Astrocyte (in vitro differentiated cells and primary cell): Measurements from ENCODE around the gene SUSD3. TPM values are rescaled to one million over a fixed set of nuclear protein-coding genes. Genes with fewer than 3 reads are reported as not detected.

Source experiments
- DNase-seq: peaks from one replicate; pipeline ENCODE4 v3.0.0-alpha.2; 2010; ENCODE audit warnings: low read depth
- FAIRE-seq: peaks from 2 replicates; lab custom pipeline; 2011; peaks lifted over from hg19 to GRCh38; lab: Jason Lieb, UNC
- H2AFZ ChIP-seq: 2 replicates; pipeline ENCODE4 v1.6.0; 2012; ENCODE audit warnings: low read depth, low read length, inconsistent platforms
- H3K27ac ChIP-seq: 2 replicates; pipeline ENCODE4 v1.5.1; 2011; ENCODE audit warnings: low read depth, low read length, inconsistent platforms
- H3K27me3 ChIP-seq: 2 replicates; pipeline ENCODE4 v1.6.0; 2011; ENCODE audit warnings: low read length, inconsistent platforms; ENCODE audit not compliant: insufficient read depth
- H3K36me3 ChIP-seq: 2 replicates; pipeline ENCODE4 v1.5.1; 2011; ENCODE audit warnings: low read length, inconsistent platforms; ENCODE audit not compliant: insufficient read depth
- H3K4me1 ChIP-seq: 2 replicates; pipeline ENCODE4 v1.5.1; 2011; ENCODE audit warnings: low read length, inconsistent platforms; ENCODE audit not compliant: insufficient read depth
- H3K4me2 ChIP-seq: 2 replicates; pipeline ENCODE4 v1.6.0; 2012; ENCODE audit warnings: low read length, inconsistent platforms
- H3K4me3 ChIP-seq: 2 replicates; pipeline ENCODE4 v1.5.1; 2011; ENCODE audit warnings: low read depth, mild to moderate bottlenecking, low read length, inconsistent platforms; ENCODE audit not compliant: insufficient read depth
- H3K79me2 ChIP-seq: 2 replicates; pipeline ENCODE4 v1.6.0; 2012; ENCODE audit warnings: mild to moderate bottlenecking, low read length, inconsistent platforms; ENCODE audit not compliant: insufficient read depth
- H3K9ac ChIP-seq: 2 replicates; pipeline ENCODE4 v1.6.0; 2012; ENCODE audit warnings: mild to moderate bottlenecking, low read length, inconsistent platforms
- H3K9me3 ChIP-seq: 2 replicates; pipeline ENCODE4 v1.5.1; 2012; ENCODE audit warnings: low read depth, mild to moderate bottlenecking, low read length, inconsistent platforms; ENCODE audit not compliant: insufficient read depth
- H4K20me1 ChIP-seq: 2 replicates; pipeline ENCODE4 v1.6.0; 2012; ENCODE audit warnings: low read length, inconsistent platforms; ENCODE audit not compliant: insufficient read depth
- H3K27ac Mint-ChIP-seq: one replicate; pipeline ENCODE4 v1.8.0; 2021; ENCODE audit warnings: mild to moderate bottlenecking, mixed read lengths; ENCODE audit not compliant: unreplicated experiment
- H3K27me3 Mint-ChIP-seq: one replicate; pipeline ENCODE4 v1.8.0; 2021; ENCODE audit warnings: low read depth, mixed read lengths; ENCODE audit not compliant: unreplicated experiment
- H3K36me3 Mint-ChIP-seq: one replicate; pipeline ENCODE4 v1.8.0; 2021; ENCODE audit warnings: low read depth, mixed read lengths; ENCODE audit not compliant: unreplicated experiment
- H3K4me1 Mint-ChIP-seq: one replicate; pipeline ENCODE4 v1.8.0; 2021; ENCODE audit warnings: low read depth, mixed read lengths; ENCODE audit not compliant: unreplicated experiment
- H3K4me3 Mint-ChIP-seq: one replicate; pipeline ENCODE4 v1.8.0; 2021; ENCODE audit warnings: mild to moderate bottlenecking, moderate library complexity, mixed read lengths; ENCODE audit not compliant: unreplicated experiment
- H3K9me3 Mint-ChIP-seq: one replicate; pipeline ENCODE4 v1.8.0; 2021; ENCODE audit warnings: mild to moderate bottlenecking, mixed read lengths; ENCODE audit not compliant: unreplicated experiment
- EZH2 ChIP-seq: IDR thresholded peaks from 2 replicates; pipeline ENCODE4 v1.6.1; 2012; ENCODE audit warnings: mild to moderate bottlenecking, low read length, inconsistent platforms; ENCODE audit not compliant: insufficient read depth
- total RNA-seq: library from RNA; stranded (reverse); gene quantifications from 2 replicates; pipeline ENCODE4 v1.2.1, GENCODE V29; 2021
- TF ChIP-seq, protein P1 (sequence below): IDR thresholded peaks from 2 replicates; pipeline ENCODE4 v1.5.1; 2011; ENCODE audit warnings: low read depth, mild to moderate bottlenecking, inconsistent platforms, low read length, moderate library complexity; ENCODE audit not compliant: insufficient read depth

The SUSD3 gene
- total RNA-seq, 1 donor from 2014 or later = not detected

GRCh38 chr9:93027750-93028149, 30.8 kb upstream of the SUSD3 start:
- Mint-ChIP-seq H3K27me3 (peaks cover 54% of the 10 kb centered on the region), H3K4me3 (no peak overlapping the region), H3K4me1 (no peaks in the 10 kb centered on the region), H3K27ac (no peak overlapping the region), H3K36me3 (no peaks in the 10 kb centered on the region), H3K9me3 (no peaks in the 10 kb centered on the region)
- H3K79me2 ChIP-seq = no peaks in the 10 kb centered on the region
- no peak for DNase-seq
- no peak for FAIRE-seq
- H2AFZ ChIP-seq = no peak overlapping the region
- no peaks in the 10 kb centered on the region for H3K4me1 ChIP-seq
- no peak overlapping the region for H3K4me2 ChIP-seq
- H3K36me3 ChIP-seq = no peaks in the 10 kb centered on the region
- no peak overlapping the region for H3K9ac ChIP-seq
- no peaks in the 10 kb centered on the region for H3K27me3 ChIP-seq
- no peaks in the 10 kb centered on the region for H4K20me1 ChIP-seq
- no peak overlapping the region for H3K27ac ChIP-seq
- no peak for TF ChIP-seq EZH2
- TF ChIP-seq, protein P1, sequence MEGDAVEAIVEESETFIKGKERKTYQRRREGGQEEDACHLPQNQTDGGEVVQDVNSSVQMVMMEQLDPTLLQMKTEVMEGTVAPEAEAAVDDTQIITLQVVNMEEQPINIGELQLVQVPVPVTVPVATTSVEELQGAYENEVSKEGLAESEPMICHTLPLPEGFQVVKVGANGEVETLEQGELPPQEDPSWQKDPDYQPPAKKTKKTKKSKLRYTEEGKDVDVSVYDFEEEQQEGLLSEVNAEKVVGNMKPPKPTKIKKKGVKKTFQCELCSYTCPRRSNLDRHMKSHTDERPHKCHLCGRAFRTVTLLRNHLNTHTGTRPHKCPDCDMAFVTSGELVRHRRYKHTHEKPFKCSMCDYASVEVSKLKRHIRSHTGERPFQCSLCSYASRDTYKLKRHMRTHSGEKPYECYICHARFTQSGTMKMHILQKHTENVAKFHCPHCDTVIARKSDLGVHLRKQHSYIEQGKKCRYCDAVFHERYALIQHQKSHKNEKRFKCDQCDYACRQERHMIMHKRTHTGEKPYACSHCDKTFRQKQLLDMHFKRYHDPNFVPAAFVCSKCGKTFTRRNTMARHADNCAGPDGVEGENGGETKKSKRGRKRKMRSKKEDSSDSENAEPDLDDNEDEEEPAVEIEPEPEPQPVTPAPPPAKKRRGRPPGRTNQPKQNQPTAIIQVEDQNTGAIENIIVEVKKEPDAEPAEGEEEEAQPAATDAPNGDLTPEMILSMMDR = no peak
- no peaks in the 10 kb centered on the region for H3K9me3 ChIP-seq
- H3K4me3 ChIP-seq = no peak overlapping the region

- Mint-ChIP-seq H3K9me3 (no peaks in the 10 kb centered on the region), H3K27ac (no peak overlapping the region), H3K27me3 (peaks cover 58% of the 10 kb centered on the region), H3K4me3 (no peak overlapping the region), H3K4me1 (no peaks in the 10 kb centered on the region), H3K36me3 (no peaks in the 10 kb centered on the region)
- no peaks in the 10 kb centered on the region for H3K4me1 ChIP-seq
- no peak overlapping the region for H3K9ac ChIP-seq
- H4K20me1 ChIP-seq = no peaks in the 10 kb centered on the region
- FAIRE-seq (no peak), DNase-seq (no peak)
- H3K4me2 ChIP-seq = no peak overlapping the region
- TF ChIP-seq, protein P1 = no peak
- TF ChIP-seq EZH2 = no peak
- H3K4me3 ChIP-seq = no peak overlapping the region
- H2AFZ ChIP-seq = no peak overlapping the region
- H3K27ac ChIP-seq = no peak overlapping the region
- no peaks in the 10 kb centered on the region for H3K36me3 ChIP-seq
- H3K79me2 ChIP-seq = no peaks in the 10 kb centered on the region
- H3K9me3 ChIP-seq = no peaks in the 10 kb centered on the region
- no peaks in the 10 kb centered on the region for H3K27me3 ChIP-seq
These were observed 30.0 kb upstream of the SUSD3 start for GRCh38 chr9:93028448-93029006.
